Measurements from ENCODE around the gene RAB40C. TPM values are rescaled to one million over a fixed set of nuclear protein-coding genes. Genes with fewer than 3 reads are reported as not detected.
A peak's percentile ranks its signal among the peaks of the same experiment; 100 is the strongest.

RAB40C gene
- polyA plus RNA-seq, 2 of the 4 experiments (the other 2 are of a cell fraction) = 4.4 to 9.7 TPM

DNA sequence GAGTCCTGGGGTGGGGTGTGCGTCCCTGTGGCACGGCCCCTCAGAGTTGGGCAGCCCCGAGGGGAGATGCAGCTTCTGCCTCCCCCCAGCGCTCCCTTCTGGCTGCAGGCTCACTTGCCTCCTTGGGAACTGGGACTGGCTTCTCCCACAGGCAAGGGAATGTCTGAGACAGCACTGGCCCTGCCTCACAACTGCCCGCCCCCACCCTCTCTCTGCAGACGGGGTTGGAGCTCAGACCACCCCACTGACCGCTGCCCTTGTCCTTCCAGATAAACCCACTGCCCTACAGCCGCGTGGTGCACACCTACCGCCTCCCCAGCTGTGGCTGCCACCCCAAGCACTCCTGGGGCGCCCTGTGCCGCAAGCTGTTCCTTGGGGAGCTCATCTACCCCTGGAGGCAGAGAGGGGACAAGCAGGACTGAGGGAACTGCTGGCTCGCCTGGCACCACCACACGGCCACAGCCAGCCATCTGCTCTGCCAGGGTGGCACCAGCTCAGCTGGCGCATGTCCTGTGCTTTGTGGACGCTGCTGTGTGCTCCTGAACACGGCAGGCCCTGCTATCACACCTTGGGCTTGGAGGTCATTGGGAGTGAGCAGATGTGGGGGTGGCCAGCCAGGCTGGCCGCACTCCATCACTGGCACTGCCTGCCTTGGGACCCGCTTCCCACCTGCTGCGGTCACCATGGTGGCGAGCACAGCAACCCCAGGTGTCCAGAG, 7.1 kb upstream of the RAB40C start:
- WGBS (ENCODE audit: missing lambda C conversion rate) = 88% methylated on average over 15 of the region's 21 CpGs
- no peak overlapping the region for H3K4me2 ChIP-seq
- ChIA-PET CTCF (interaction anchor here (0.7 to 7.1 kb wide), 8 partner anchors 10 to 487 kb away, joined by 3 to 105 read pairs (median 4); partner anchors contain the start of gene RHOT2), POLR2A (no interaction called here)
- H3K4me3 ChIP-seq = no peak overlapping the region
- no peak for TF ChIP-seq HOXA7 (CRISPR knock-in tag; IDR thresholded peaks at IDR 0.05)
- TF ChIP-seq BHLHE40 (IDR thresholded peaks at IDR 0.05; ENCODE audit: low read depth, low read length) = no peak
- DNase-seq (ENCODE audit: low read depth in 1 of 2, low spot score in 1 of 2) (no peak), FAIRE-seq (no peak), ATAC-seq (peak; percentile 9 to 12; a peak in 3 of 6 replicates)
- H3K9me3 ChIP-seq = no peaks in the 10 kb centered on the region
- no peak overlapping the region for H3K27ac ChIP-seq
- H3K4me1 ChIP-seq = peaks cover 23% of the 10 kb centered on the region

DNA sequence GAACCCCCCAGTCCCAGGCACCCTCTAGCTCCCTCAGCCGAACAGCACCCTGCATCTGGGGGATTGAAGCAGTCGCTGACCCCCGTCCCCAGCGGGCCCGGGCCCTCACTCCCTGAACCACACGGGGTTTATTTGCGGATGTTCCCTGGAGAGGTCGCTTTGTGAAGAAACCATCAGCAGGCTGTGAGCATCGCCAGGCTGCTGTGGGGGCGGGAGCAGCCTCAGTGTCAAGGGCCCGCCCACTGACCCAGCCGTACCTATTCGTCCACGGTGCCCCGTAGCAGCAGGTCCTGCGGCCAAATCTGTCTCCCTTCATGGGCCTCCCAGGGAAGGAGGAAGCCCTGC, 6.4 kb upstream of the RAB40C start:
- H3K27ac ChIP-seq = no peak overlapping the region
- WGBS (ENCODE audit: missing lambda C conversion rate) = 82% methylated on average over 15 of the region's 16 CpGs
- peaks cover 27% of the 10 kb centered on the region for H3K4me1 ChIP-seq
- no peak for TF ChIP-seq JUNB (IDR thresholded peaks at IDR 0.05)
- no peak for TF ChIP-seq EHF (CRISPR knock-in tag; IDR thresholded peaks at IDR 0.05)
- no peak for TF ChIP-seq TFCP2L1 (CRISPR knock-in tag; IDR thresholded peaks at IDR 0.05)
- no peak for TF ChIP-seq HOXB13 (CRISPR knock-in tag; IDR thresholded peaks at IDR 0.05; ENCODE audit: low read depth)
- H3K9me3 ChIP-seq = no peaks in the 10 kb centered on the region
- FAIRE-seq (no peak), DNase-seq (ENCODE audit: low read depth in 1 of 2, low spot score in 1 of 2) (no peak), ATAC-seq (no peak)
- H3K4me2 ChIP-seq = no peak overlapping the region
- H3K4me3 ChIP-seq = no peak overlapping the region
- CTCF ChIA-PET = interaction anchor here (1.3 to 7.1 kb wide), 4 partner anchors 12 to 79 kb away, joined by 3 to 105 read pairs (median 8); partner anchors contain the start of gene RHOT2
- POLR2A ChIA-PET = no interaction called here

DNA sequence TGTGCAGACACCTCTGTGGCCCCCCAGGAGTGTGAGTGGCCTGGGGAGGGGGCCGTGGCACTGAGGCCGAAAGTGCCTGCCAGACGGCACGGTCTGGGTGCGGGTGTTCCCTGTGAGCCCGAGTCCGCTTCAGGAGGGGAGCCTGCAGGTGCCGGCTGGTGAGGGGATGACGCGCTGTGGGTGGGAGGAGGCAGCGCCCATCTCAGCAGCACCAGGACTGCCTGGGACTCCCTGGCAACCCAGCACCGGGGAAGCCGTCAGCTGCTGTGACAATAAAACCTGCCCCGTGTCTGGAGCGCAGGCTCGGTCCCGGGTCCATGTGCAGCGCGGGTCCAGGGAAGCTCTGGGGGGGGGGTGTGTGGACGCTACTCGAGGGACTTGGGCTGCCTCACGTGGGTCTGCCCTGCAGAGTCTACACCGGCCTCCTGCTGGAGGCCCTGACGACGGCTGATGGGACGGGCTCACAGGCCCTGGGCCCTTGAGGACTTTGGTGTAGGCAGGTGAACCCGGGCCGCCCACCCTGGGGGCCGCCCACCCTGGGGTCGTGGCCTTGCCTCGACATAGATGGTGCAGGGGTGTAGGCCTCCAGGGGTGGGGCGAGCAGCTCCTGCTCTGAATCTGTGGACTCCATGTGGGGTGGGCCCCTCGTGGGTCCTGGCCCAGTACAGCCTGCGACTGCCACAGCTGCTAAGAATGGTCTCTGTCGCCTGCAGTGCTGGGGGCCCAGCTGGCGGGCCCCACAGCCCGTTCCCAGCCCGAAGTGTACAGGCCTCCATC, 5.9 kb upstream of the RAB40C start:
- peak in 1 of 2 experiments; percentile 4; a peak in 1 of 6 replicates for ATAC-seq
- 86% methylated on average over 18 of the region's 38 CpGs for WGBS (ENCODE audit: missing lambda C conversion rate)
- Histone ChIP-seq H3K4me2 (no peak overlapping the region), H3K27ac (no peak overlapping the region), H3K4me3 (no peak overlapping the region), H3K4me1 (peaks cover 22% of the 10 kb centered on the region), H3K9me3 (no peaks in the 10 kb centered on the region)
- no peak for FAIRE-seq
- ChIA-PET CTCF (interaction anchor here (0.6 to 7.1 kb wide), 4 partner anchors 11 to 78 kb away, joined by 3 to 105 read pairs (median 8); partner anchors contain the start of gene RHOT2), POLR2A (no interaction called here)
- DNase-seq (ENCODE audit: low read depth in 1 of 2, low spot score in 1 of 2) = peak in 1 of 2 experiments; percentile 47
- TF ChIP-seq SMC3 (IDR thresholded peaks at IDR 0.05) = no peak
- TF ChIP-seq HOXB13 (CRISPR knock-in tag; IDR thresholded peaks at IDR 0.05; ENCODE audit: low read depth) = no peak
- TF ChIP-seq NFE2L2 (conservative IDR thresholded peaks at IDR 0.05; ENCODE audit: low read length) = no peak
- TF ChIP-seq RFX5 (IDR thresholded peaks at IDR 0.05) = no peak
- TF ChIP-seq HOXA7 (CRISPR knock-in tag; IDR thresholded peaks at IDR 0.05) = no peak
- TF ChIP-seq RARB (CRISPR knock-in tag; IDR thresholded peaks at IDR 0.05) = no peak
- no peak for TF ChIP-seq RCOR1 (IDR thresholded peaks at IDR 0.05; ENCODE audit: low read depth, low read length)
- no peak for TF ChIP-seq KDM5A (IDR thresholded peaks at IDR 0.05)
- no peak for TF ChIP-seq TP53 (CRISPR knock-in tag; IDR thresholded peaks at IDR 0.05)
- TF ChIP-seq ZFP36 (IDR thresholded peaks at IDR 0.05; ENCODE audit: borderline replicate concordance, partially characterized antibody) = no peak
- TF ChIP-seq KDM1A (IDR thresholded peaks at IDR 0.05; ENCODE audit: low read depth) = no peak
- TF ChIP-seq, protein P1, sequence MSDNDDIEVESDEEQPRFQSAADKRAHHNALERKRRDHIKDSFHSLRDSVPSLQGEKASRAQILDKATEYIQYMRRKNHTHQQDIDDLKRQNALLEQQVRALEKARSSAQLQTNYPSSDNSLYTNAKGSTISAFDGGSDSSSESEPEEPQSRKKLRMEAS (IDR thresholded peaks at IDR 0.05) = no peak
- no peak for TF ChIP-seq ZNF302 (CRISPR knock-in tag; IDR thresholded peaks at IDR 0.05)
- TF ChIP-seq MAFK (IDR thresholded peaks at IDR 0.05; ENCODE audit: partially characterized antibody) = no peak
- TF ChIP-seq ZSCAN20 (CRISPR knock-in tag; IDR thresholded peaks at IDR 0.05) = no peak

DNA sequence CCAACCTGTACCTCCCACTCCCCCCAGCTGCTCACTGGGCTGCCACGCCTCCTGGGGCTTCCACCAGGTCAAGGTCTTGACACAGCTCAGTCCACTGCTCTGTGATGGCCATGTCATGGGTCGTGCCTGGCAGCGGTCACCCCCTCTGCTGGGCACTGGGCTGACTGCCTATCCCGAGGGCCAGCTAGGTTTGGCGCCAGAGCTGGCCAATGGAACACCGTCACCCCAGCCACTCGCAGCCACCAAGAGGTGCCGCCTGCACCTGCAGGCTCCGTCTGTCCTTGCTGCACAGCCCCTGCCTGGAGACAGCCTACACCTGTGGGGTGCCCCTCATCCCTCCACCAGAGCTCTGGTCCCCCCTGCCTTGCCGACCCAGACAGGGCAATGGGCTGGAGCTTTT, 4.5 kb upstream of the RAB40C start:
- ChIA-PET POLR2A (no interaction called here), CTCF (interaction anchor here (0.6 to 2.5 kb wide), 4 partner anchors 9 to 199 kb away, joined by 3 to 12 read pairs (median 6); no protein-coding TSS in a partner anchor)
- no peak overlapping the region for H3K4me2 ChIP-seq
- H3K4me1 ChIP-seq = peaks cover 21% of the 10 kb centered on the region
- no peaks in the 10 kb centered on the region for H3K9me3 ChIP-seq
- TF ChIP-seq TP53 (CRISPR knock-in tag; IDR thresholded peaks at IDR 0.05) = peak; percentile 64; the same call in 1 of the 2 replicates
- TF ChIP-seq RARB (CRISPR knock-in tag; IDR thresholded peaks at IDR 0.05) = no peak
- TF ChIP-seq FOSB (CRISPR knock-in tag; IDR thresholded peaks at IDR 0.05) = 0 out of 2 replicates have a peak, but pooled peaks have one; percentile 62
- TF ChIP-seq, protein P2, sequence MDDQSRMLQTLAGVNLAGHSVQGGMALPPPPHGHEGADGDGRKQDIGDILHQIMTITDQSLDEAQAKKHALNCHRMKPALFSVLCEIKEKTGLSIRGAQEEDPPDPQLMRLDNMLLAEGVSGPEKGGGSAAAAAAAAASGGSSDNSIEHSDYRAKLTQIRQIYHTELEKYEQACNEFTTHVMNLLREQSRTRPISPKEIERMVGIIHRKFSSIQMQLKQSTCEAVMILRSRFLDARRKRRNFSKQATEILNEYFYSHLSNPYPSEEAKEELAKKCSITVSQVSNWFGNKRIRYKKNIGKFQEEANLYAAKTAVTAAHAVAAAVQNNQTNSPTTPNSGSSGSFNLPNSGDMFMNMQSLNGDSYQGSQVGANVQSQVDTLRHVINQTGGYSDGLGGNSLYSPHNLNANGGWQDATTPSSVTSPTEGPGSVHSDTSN (IDR thresholded peaks at IDR 0.05) = peak; percentile 15; the same call in 1 of the 2 replicates
- ATAC-seq (peak; percentile 1; a peak in 1 of 6 replicates), DNase-seq (ENCODE audit: low read depth in 1 of 2, low spot score in 1 of 2) (peak in 1 of 2 experiments; percentile 55), FAIRE-seq (no peak)
- no peak overlapping the region for H3K27ac ChIP-seq
- no peak overlapping the region for H3K4me3 ChIP-seq
- 15% methylated on average over 6 of the region's 10 CpGs for WGBS (ENCODE audit: missing lambda C conversion rate)

Measured in A549 (cell line).